GM12874 (cell line): ENCODE results near the gene FMNL2.

ENCODE experiments used
- CTCF ChIP-seq: IDR thresholded peaks from 2 replicates; pipeline ENCODE4 v1.5.1; 2011; ENCODE audit warnings: low read depth, mild to moderate bottlenecking, control low read depth, low read length, moderate library complexity; ENCODE audit not compliant: insufficient read depth

FMNL2 gene

GRCh38 chr2:152307863-152308262 is 27.1 kb upstream of the FMNL2 start:
- no peak for TF ChIP-seq CTCF

DNA sequence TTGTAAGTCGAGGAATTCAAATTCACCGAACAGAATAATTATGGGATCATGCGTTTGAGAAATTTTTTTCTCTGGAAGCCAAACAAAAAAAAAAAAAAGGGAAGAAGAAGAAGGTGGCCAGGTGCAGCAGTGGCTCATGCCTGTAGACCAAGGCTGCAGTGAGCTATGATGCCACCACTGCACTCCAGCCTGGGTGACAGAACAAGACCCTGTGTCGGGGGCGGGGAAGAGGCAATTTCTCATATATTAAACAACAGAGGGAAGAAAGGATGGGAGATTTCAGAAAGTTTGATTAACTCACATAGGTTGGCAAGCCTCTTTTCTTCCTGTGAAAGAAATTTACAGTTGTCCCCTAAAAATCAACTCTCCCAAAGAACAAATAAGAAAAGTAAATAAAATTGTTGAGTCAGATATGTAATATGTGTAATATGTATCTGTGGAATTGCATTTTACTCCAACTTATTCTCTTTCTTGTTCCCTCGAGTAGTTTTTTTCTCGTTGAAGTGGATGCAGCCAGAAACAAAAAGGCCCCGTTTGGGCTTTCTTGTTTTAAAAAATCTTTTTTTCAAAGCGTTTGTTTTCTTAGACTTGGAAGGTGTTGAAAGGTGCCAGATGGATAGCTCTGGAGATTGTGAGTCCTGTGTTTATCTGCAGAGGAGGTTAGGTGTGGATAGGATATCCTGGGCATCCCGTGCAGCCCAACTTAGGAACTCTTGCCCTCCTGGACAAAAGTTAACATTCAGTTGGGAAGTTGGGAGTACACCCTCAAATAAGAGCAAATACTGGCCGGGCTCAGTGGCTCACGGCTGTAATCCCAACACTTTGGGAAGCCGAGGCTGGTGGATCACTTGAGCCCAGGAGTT is 25.4 kb upstream of the FMNL2 start:
- TF ChIP-seq CTCF, result no peak

- TF ChIP-seq CTCF, result no peak
Measured at GRCh38 chr2:152319822-152320570, 15.0 kb upstream of the FMNL2 start.

DNA sequence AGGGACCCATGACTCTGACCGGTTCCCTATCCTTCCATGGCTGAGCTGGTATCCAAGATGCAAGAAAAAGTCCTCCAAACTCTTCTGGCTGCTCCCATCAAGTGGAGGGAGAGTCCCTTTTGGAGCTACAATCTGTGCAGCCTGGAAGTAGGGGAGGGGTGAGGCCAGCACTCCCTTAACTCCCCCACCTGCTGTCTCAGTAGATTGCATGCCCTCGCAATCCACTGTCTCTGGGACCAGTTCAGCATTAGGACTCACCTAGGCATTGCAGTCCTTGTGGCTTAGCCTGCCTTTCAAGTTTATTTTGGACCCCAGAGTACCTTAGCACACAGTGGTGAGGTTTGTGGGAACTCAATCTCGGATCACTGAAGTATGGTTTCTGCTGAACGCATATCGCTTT is 14.2 kb upstream of the FMNL2 start:
- no peak for TF ChIP-seq CTCF

GRCh38 chr2:152322222-152322621 is 12.8 kb upstream of the FMNL2 start:
- no peak for TF ChIP-seq CTCF

GRCh38 chr2:152326710-152327109 is 8.3 kb upstream of the FMNL2 start:
- TF ChIP-seq CTCF, result no peak

DNA sequence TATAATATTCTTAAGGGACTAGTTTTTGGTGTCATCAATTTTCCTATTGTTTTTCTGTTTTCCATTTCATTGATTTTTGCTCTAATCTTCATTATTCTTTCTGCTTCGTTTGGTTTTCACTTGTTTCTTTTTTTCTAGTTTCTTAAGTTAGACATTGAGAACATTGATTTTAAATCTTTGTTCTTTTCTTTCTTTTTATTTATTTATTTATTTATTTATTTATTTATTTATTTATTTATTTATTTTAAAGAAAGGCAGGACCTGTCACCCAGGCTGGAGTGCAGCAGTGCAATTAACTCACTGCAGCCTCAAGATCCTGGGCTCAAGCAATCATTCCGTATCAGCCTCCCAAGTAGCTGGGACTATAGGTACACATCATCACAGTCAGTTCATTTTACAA is 7.0 kb upstream of the FMNL2 start:
- no peak for TF ChIP-seq CTCF
